PC-3 (cell line): ENCODE results near the gene RNU7-1. TPM values are rescaled to one million over a fixed set of nuclear protein-coding genes. Genes with fewer than 3 reads are reported as not detected.

Experiments
- ATAC-seq: fragments of 200-7000 bp; cut with Tn5 transposase; 2 replicates; pipeline ENCODE4 v1.9.1; 2020; ENCODE audit warnings: mild to moderate bottlenecking, moderate library complexity
- BruUV-seq: library from RNA; stranded (reverse); fragments of 400-500 nt; replicated peaks from 2 replicates; lab custom pipeline; 2021; lab: Mats Ljungman, UMichigan
- CTCF ChIA-PET: fragments of 300-600 bp; sonication (Branson Sonifier 250); formaldehyde crosslinking; loops from one replicate; lab custom pipeline; 2022; ENCODE audit warnings: antibody characterized with exemption; lab: Charles Lee
- POLR2A ChIA-PET: fragments of 300-600 bp; sonication (Branson Sonifier 250); formaldehyde crosslinking; loops from one replicate; lab custom pipeline; 2022; ENCODE audit warnings: antibody characterized with exemption; ENCODE audit not compliant: unreplicated experiment; lab: Charles Lee
- DNase-seq: peaks from one replicate; pipeline ENCODE4 v3.0.0-alpha.2; 2015
- H2AFZ ChIP-seq: fragments of 300-600 bp; sonication (generic); 2 replicates; pipeline ENCODE4 v1.6.0; 2016; ENCODE audit warnings: antibody characterized with exemption, low read length
- H3F3A ChIP-seq: fragments of 300-600 bp; sonication (generic); one replicate; pipeline ENCODE4 v1.6.0; 2017; ENCODE audit warnings: antibody characterized with exemption, low read length, control low read depth, mild to moderate bottlenecking; ENCODE audit not compliant: unreplicated experiment
- H3K27ac ChIP-seq: fragments of 300-600 bp; sonication (generic); 2 replicates; pipeline ENCODE4 v1.5.1; 2016; ENCODE audit warnings: mild to moderate bottlenecking, low read length
- H3K27me3 ChIP-seq: fragments of 300-600 bp; sonication (generic); 2 replicates; pipeline ENCODE4 v1.6.1; 2016; ENCODE audit warnings: low read length, mixed read lengths
- H3K36me3 ChIP-seq: fragments of 300-600 bp; sonication (generic); 2 replicates; pipeline ENCODE4 v1.6.1; 2016; ENCODE audit warnings: low read depth, mixed run types, low read length, mixed read lengths
- H3K4me1 ChIP-seq: fragments of 300-600 bp; sonication (generic); 2 replicates; pipeline ENCODE4 v1.5.1; 2016; ENCODE audit warnings: low read length; ENCODE audit not compliant: insufficient read depth
- H3K4me2 ChIP-seq: fragments of 300-600 bp; sonication (generic); 2 replicates; pipeline ENCODE4 v1.6.0; 2016; ENCODE audit warnings: low read length
- H3K4me3 ChIP-seq: fragments of 300-600 bp; sonication (generic); 2 replicates; pipeline ENCODE4 v1.5.1; 2016; ENCODE audit warnings: mild to moderate bottlenecking, low read length, mixed read lengths
- H3K79me2 ChIP-seq: fragments of 300-600 bp; sonication (generic); 2 replicates; pipeline ENCODE4 v1.6.1; 2017; ENCODE audit warnings: low read length, mixed read lengths
- H3K9ac ChIP-seq: fragments of 300-600 bp; sonication (generic); 2 replicates; pipeline ENCODE4 v1.6.0; 2016; ENCODE audit warnings: mild to moderate bottlenecking, low read length
- H3K9me2 ChIP-seq: fragments of 300-600 bp; sonication (generic); replicated peaks from 2 replicates; pipeline ENCODE4 v1.6.1; 2016; ENCODE audit warnings: mixed run types, low read length, mixed read lengths
- H3K9me3 ChIP-seq: fragments of 300-600 bp; sonication (generic); 2 replicates; pipeline ENCODE4 v1.6.1; 2016; ENCODE audit warnings: low read length, mixed read lengths
- H4K20me1 ChIP-seq: fragments of 300-600 bp; sonication (generic); 2 replicates; pipeline ENCODE4 v1.6.1; 2016; ENCODE audit warnings: low read length, mixed read lengths
- EZH2 ChIP-seq: fragments of 300-600 bp; sonication (generic); IDR thresholded peaks from one replicate; pipeline ENCODE4 v1.6.1; 2017; ENCODE audit warnings: antibody characterized with exemption, mild to moderate bottlenecking, low read length; ENCODE audit not compliant: unreplicated experiment
- EZH2phosphoT487 ChIP-seq: fragments of 300-600 bp; sonication (generic); IDR thresholded peaks from 2 replicates; pipeline ENCODE4 v1.6.1; 2018; ENCODE audit warnings: mild to moderate bottlenecking, antibody characterized with exemption, low read length, borderline replicate concordance
- intact Hi-C: fragments of 100-400 bp; cut with micrococcal nuclease; formaldehyde crosslinking; loops from 2 replicates; pipeline ENCODE4 v1.9.0; 2023
- total RNA-seq: library from RNA; depleted of rRNA; stranded (reverse); fragments of >200 nt; gene quantifications from 2 replicates; pipeline ENCODE4 v1.2.3, GENCODE V29; 2014
- TF ChIP-seq, protein P1 (sequence below): fragments of 300-600 bp; sonication (generic); conservative IDR thresholded peaks from 2 replicates; pipeline ENCODE4 v1.5.1; 2017; ENCODE audit warnings: antibody characterized with exemption, low read depth, mild to moderate bottlenecking, low read length

The RNU7-1 gene
- total RNA-seq, 1 experiment from 2014 or later = not detected

GRCh38 chr12:6953442-6954315 lies 10.1 kb downstream of the RNU7-1 start:
- no peaks in the 10 kb centered on the region for H3K79me2 ChIP-seq
- ChIA-PET POLR2A (no interaction called here), CTCF (no interaction called here)
- no peak overlapping the region for H3K27ac ChIP-seq
- no peaks in the 10 kb centered on the region for H3K4me1 ChIP-seq
- no peak overlapping the region for H2AFZ ChIP-seq
- BruUV-seq = no TSS peak
- H3K9me3 ChIP-seq = no peaks in the 10 kb centered on the region
- H3K36me3 ChIP-seq = no peaks in the 10 kb centered on the region
- H3K4me3 ChIP-seq = no peak overlapping the region
- H3K9ac ChIP-seq = no peak overlapping the region
- no peaks in the 10 kb centered on the region for H3K27me3 ChIP-seq
- DNase-seq (no peak), ATAC-seq (no peak)
- TF ChIP-seq, protein P1, sequence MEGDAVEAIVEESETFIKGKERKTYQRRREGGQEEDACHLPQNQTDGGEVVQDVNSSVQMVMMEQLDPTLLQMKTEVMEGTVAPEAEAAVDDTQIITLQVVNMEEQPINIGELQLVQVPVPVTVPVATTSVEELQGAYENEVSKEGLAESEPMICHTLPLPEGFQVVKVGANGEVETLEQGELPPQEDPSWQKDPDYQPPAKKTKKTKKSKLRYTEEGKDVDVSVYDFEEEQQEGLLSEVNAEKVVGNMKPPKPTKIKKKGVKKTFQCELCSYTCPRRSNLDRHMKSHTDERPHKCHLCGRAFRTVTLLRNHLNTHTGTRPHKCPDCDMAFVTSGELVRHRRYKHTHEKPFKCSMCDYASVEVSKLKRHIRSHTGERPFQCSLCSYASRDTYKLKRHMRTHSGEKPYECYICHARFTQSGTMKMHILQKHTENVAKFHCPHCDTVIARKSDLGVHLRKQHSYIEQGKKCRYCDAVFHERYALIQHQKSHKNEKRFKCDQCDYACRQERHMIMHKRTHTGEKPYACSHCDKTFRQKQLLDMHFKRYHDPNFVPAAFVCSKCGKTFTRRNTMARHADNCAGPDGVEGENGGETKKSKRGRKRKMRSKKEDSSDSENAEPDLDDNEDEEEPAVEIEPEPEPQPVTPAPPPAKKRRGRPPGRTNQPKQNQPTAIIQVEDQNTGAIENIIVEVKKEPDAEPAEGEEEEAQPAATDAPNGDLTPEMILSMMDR = no peak
- no peak for TF ChIP-seq EZH2phosphoT487
- no peak for TF ChIP-seq EZH2
- H3F3A ChIP-seq = no peaks in the 10 kb centered on the region
- H3K9me2 ChIP-seq = no peaks in the 10 kb centered on the region
- H3K4me2 ChIP-seq = no peak overlapping the region
- intact Hi-C loops = no loop called here
- H4K20me1 ChIP-seq = no peaks in the 10 kb centered on the region

- intact Hi-C loops = no loop called here
- TF ChIP-seq EZH2 = no peak
- no peak for TF ChIP-seq EZH2phosphoT487
- TF ChIP-seq, protein P1 = no peak
- no TSS peak for BruUV-seq
These were observed 10.9 kb downstream of the RNU7-1 start for GRCh38 chr12:6954316-6955107.

More at GRCh38 chr12:6954316-6955107, 10.9 kb downstream of the RNU7-1 start:
- Histone ChIP-seq H3K9me3 (no peaks in the 10 kb centered on the region), H3K36me3 (no peaks in the 10 kb centered on the region), H3K27me3 (no peaks in the 10 kb centered on the region), H3K4me2 (no peak overlapping the region), H2AFZ (no peak overlapping the region), H4K20me1 (no peaks in the 10 kb centered on the region), H3K4me3 (no peak overlapping the region), H3K9me2 (no peaks in the 10 kb centered on the region), H3K9ac (no peak overlapping the region), H3K27ac (no peak overlapping the region), H3K79me2 (no peaks in the 10 kb centered on the region), H3F3A (no peaks in the 10 kb centered on the region), H3K4me1 (no peaks in the 10 kb centered on the region)
- DNase-seq (no peak), ATAC-seq (no peak)
- ChIA-PET POLR2A (no interaction called here), CTCF (no interaction called here)
